ENCODE results near the gene HLA-DQA2. TPM values are rescaled to one million over a fixed set of nuclear protein-coding genes. Genes with fewer than 3 reads are reported as not detected.
"Not testable (repeated sequence)": the region's sequence is repeated elsewhere in the genome, so short reads cannot be mapped to it uniquely, and the experiment has no call there.

Gene HLA-DQA2
- total RNA-seq, 4 donors from 2014 or later: 2.7 TPM; not detected in 3

DNA sequence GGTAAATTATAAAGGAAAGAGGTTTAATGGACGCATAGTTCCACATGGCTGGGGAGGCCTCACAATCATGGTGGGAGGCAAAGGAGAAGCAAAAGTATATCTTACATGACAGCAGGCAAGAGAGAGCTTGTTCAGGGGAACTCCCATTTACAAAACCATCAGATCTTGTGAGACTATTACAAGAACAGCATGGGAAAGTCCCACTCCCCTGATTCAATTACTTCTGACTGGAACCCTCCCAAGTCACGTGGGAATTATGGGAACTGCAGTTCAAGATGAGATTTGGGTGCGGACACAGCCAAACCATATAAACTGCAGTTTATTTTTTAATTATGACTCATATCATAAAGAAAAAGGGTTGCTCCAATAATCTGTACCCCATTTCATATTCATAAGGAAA is 22.3 kb upstream of the HLA-DQA2 start:
- 39 to 41% methylated on average over 3 of the region's 3 CpGs for WGBS, 2 donors (ENCODE audit: low coverage in 1 of 2)
- Histone ChIP-seq H3K36me3 (no peaks in the 10 kb centered on the region), H3K27ac (no peak overlapping the region), H3K4me3 (no peak overlapping the region), H3K9me3 (no peaks in the 10 kb centered on the region), H3K27me3 (no peaks in the 10 kb centered on the region), H3K4me1 (no peaks in the 10 kb centered on the region)
- intact Hi-C loops (cut with DNase I; ENCODE audit: low total_unique reads): no loop called here
- in situ Hi-C loops (cut with MboI; ENCODE audit: low pct_ligation_motif_present in 1 of 4, low pct_unique_long_range_greater_than_20kb in 1 of 4, low sequenced_read_pairs in 3 of 4): no loop called here
- no peak for DNase-seq
- TF ChIP-seq EP300 (IDR thresholded peaks at IDR 0.05; ENCODE audit: low read depth): no peak
- TF ChIP-seq POLR2AphosphoS5 (IDR thresholded peaks at IDR 0.05): no peak

DNA sequence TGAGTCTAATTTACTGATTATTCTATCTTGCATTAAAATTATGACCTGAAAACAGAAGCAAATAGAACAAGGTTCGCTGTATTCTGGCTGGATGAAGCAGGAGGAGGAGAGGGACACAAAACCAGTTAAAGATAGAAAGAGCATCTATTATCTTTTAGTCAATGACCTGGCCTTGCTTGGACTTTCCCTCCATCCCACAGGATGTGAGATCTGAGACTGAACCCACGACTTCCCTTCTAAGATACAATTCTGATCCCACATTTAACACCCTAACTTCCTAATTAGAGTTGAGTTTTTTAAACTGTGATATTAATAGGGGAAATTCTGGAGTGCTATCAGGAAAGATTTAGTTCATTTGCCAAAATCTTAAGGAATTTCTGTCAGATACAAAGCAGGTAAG is 3.1 kb upstream of the HLA-DQA2 start:
- DNase-seq: no peak
- WGBS, 2 donors (ENCODE audit: low coverage in 1 of 2): 50 to 62% methylated on average over 2 of the region's 2 CpGs
- H3K9me3 ChIP-seq: no peaks in the 10 kb centered on the region
- in situ Hi-C loops (cut with MboI; ENCODE audit: low pct_ligation_motif_present in 1 of 4, low pct_unique_long_range_greater_than_20kb in 1 of 4, low sequenced_read_pairs in 3 of 4) (no loop called here), intact Hi-C loops (cut with DNase I; ENCODE audit: low total_unique reads) (no loop called here)
- no peaks in the 10 kb centered on the region for H3K4me1 ChIP-seq
- H3K27ac ChIP-seq: no peak overlapping the region
- peaks cover 18% of the 10 kb centered on the region for H3K27me3 ChIP-seq
- TF ChIP-seq POLR2AphosphoS5 (IDR thresholded peaks at IDR 0.05) (no peak), EP300 (IDR thresholded peaks at IDR 0.05; ENCODE audit: low read depth) (no peak), POLR2A (IDR thresholded peaks at IDR 0.05) (no peak)
- TF ChIP-seq, protein P1, sequence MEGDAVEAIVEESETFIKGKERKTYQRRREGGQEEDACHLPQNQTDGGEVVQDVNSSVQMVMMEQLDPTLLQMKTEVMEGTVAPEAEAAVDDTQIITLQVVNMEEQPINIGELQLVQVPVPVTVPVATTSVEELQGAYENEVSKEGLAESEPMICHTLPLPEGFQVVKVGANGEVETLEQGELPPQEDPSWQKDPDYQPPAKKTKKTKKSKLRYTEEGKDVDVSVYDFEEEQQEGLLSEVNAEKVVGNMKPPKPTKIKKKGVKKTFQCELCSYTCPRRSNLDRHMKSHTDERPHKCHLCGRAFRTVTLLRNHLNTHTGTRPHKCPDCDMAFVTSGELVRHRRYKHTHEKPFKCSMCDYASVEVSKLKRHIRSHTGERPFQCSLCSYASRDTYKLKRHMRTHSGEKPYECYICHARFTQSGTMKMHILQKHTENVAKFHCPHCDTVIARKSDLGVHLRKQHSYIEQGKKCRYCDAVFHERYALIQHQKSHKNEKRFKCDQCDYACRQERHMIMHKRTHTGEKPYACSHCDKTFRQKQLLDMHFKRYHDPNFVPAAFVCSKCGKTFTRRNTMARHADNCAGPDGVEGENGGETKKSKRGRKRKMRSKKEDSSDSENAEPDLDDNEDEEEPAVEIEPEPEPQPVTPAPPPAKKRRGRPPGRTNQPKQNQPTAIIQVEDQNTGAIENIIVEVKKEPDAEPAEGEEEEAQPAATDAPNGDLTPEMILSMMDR (IDR thresholded peaks at IDR 0.05): no peak
- no peak overlapping the region for H3K4me3 ChIP-seq
- no peaks in the 10 kb centered on the region for H3K36me3 ChIP-seq

DNA sequence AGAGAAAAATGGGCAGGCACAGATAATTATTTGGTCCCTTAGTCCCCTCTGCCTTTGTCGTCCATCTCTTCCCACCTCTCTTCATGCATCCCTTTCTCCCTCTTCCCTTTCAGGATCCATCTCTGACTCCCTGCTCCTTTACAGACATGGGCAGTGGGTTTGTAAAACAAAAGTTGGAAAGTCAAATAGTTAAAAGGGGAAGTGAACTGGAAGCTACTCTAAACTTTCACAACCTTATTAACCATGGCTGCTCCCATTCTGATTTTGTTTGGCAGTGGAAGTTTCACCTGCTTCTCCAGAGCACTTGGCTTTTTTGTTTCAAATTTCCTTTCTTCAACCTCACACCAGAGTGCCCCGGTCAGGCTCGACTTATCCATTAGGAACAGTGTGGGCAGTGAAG is 1.2 kb downstream of the HLA-DQA2 start:
- Histone ChIP-seq H3K36me3 (no peaks in the 10 kb centered on the region), H3K27me3 (peaks cover 18% of the 10 kb centered on the region), H3K4me3 (no peak overlapping the region), H3K27ac (no peak overlapping the region), H3K9me3 (no peaks in the 10 kb centered on the region), H3K4me1 (no peaks in the 10 kb centered on the region)
- WGBS, 2 donors (ENCODE audit: low coverage in 1 of 2): 75 to 85% methylated on average over 2 to 3 of the region's 3 CpGs
- DNase-seq: no peak
- TF ChIP-seq EP300 (IDR thresholded peaks at IDR 0.05; ENCODE audit: low read depth) (no peak), POLR2AphosphoS5 (IDR thresholded peaks at IDR 0.05) (no peak), POLR2A (IDR thresholded peaks at IDR 0.05) (no peak)
- TF ChIP-seq, protein P1 (IDR thresholded peaks at IDR 0.05): no peak
- in situ Hi-C loops (cut with MboI; ENCODE audit: low pct_ligation_motif_present in 1 of 4, low pct_unique_long_range_greater_than_20kb in 1 of 4, low sequenced_read_pairs in 3 of 4): loop anchor here in 2 of 4 donors (5.0 kb wide), 1 partner anchor 105 kb away; the partner anchor contains the start of gene HLA-DQA1 (in 2 of the 2)
- intact Hi-C loops (cut with DNase I; ENCODE audit: low total_unique reads): no loop called here

DNA sequence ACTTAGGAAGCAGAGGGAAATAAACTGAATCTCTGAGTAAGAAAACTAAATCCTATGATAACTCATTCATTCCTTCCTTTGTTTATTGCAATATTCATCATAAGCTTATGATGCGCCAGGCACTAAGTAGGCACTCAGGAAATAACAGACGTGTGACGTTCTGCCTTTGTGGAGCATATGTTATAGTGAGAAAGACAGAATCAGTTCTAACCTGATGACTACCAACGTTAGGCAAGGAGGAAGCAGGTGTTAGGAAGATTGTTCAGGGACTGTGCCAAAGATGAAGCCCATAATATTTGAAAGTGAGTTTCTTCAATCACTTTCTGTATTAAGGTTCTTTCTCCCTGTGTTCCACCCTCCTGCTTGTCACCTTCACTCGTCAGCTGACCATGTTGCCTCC is 3.6 kb downstream of the HLA-DQA2 start:
- WGBS, 2 donors (ENCODE audit: low coverage in 1 of 2): 33 to 34% methylated on average over 5 of the region's 5 CpGs
- no peak overlapping the region for H3K4me3 ChIP-seq
- H3K27ac ChIP-seq: no peak overlapping the region
- no peak for DNase-seq
- no peaks in the 10 kb centered on the region for H3K9me3 ChIP-seq
- TF ChIP-seq POLR2AphosphoS5 (IDR thresholded peaks at IDR 0.05) (no peak), POLR2A (IDR thresholded peaks at IDR 0.05) (no peak), EP300 (IDR thresholded peaks at IDR 0.05; ENCODE audit: low read depth) (no peak)
- TF ChIP-seq, protein P1 (IDR thresholded peaks at IDR 0.05): no peak
- intact Hi-C loops (cut with DNase I; ENCODE audit: low total_unique reads): no loop called here
- in situ Hi-C loops (cut with MboI; ENCODE audit: low pct_ligation_motif_present in 1 of 4, low pct_unique_long_range_greater_than_20kb in 1 of 4, low sequenced_read_pairs in 3 of 4): loop anchor here in 2 of 4 donors (5.0 kb wide), 1 partner anchor 107 kb away; the partner anchor contains the start of gene HLA-DQA1 (in 2 of the 2)
- H3K4me1 ChIP-seq: no peaks in the 10 kb centered on the region
- H3K27me3 ChIP-seq: peaks cover 35% of the 10 kb centered on the region
- no peaks in the 10 kb centered on the region for H3K36me3 ChIP-seq

DNA sequence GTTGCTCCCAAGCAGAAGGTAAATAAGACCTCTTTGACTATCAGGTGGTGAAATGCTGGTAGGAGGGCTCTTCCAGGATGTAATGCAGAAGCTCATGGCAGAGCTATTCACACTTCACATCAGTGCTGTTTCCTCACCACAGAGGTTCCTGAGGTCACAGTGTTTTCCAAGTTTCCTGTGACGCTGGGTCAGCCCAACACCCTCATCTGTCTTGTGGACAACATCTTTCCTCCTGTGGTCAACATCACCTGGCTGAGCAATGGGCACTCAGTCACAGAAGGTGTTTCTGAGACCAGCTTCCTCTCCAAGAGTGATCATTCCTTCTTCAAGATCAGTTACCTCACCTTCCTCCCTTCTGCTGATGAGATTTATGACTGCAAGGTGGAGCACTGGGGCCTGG is 4.5 kb downstream of the HLA-DQA2 start:
- H3K36me3 ChIP-seq; in situ Hi-C loops (cut with MboI; ENCODE audit: low pct_ligation_motif_present in 1 of 4, low pct_unique_long_range_greater_than_20kb in 1 of 4, low sequenced_read_pairs in 3 of 4); H3K9me3 ChIP-seq; intact Hi-C loops (cut with DNase I; ENCODE audit: low total_unique reads); H3K4me3 ChIP-seq; DNase-seq; H3K4me1 ChIP-seq; H3K27ac ChIP-seq: not testable (repeated sequence)
- H3K27me3 ChIP-seq: peaks cover 42% of the 10 kb centered on the region
- WGBS, 2 donors (ENCODE audit: low coverage in 1 of 2): 58% methylated on average over 1 of the region's 1 CpG; no CpG with 5 or more reads in 1 of the 2 donors

Data from transverse colon (tissue), 4 donors.